A172 (cell line): Measurements from ENCODE around the gene EHMT2. TPM values are rescaled to one million over a fixed set of nuclear protein-coding genes. Genes with fewer than 3 reads are reported as not detected.
"Not testable (repeated sequence)": the region's sequence is repeated elsewhere in the genome, so short reads cannot be mapped to it uniquely, and the experiment has no call there.

Experiments used
- DNase-seq: peaks from one replicate; pipeline ENCODE4 v3.0.0-alpha.2; 2015; ENCODE audit warnings: low spot score
- total RNA-seq: library from RNA; depleted of rRNA; stranded (reverse); fragments of >200 nt; shearing (Covaris generic); gene quantifications from 2 replicates; pipeline ENCODE4 v1.2.3, GENCODE V29; 2014

The EHMT2 gene
- total RNA-seq, 1 experiment from 2014 or later = 85.7 TPM

GRCh38 chr6:31870385-31870921 is 27.0 kb downstream of the EHMT2 start:
- no peak for DNase-seq

DNA sequence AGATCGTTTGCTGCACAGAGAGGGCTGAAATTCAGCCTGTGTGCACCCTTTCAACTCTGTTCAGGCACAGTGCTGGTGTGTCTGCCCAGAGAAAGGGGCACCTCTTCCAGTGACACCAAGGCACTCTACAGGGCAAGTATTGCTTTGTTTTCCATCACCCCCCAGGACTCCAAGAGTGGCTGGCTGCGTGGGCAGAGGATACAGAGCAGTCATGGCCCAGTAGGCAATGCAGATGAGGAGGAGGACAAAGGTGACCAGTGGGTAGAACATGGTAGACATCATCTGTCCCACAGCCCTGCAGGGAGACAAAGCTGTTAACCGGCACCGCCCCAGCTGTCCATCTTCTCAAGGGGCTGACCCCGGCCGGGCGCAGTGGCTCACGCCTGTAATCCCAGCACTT is 28.2 kb downstream of the EHMT2 start:
- no peak for DNase-seq

DNA sequence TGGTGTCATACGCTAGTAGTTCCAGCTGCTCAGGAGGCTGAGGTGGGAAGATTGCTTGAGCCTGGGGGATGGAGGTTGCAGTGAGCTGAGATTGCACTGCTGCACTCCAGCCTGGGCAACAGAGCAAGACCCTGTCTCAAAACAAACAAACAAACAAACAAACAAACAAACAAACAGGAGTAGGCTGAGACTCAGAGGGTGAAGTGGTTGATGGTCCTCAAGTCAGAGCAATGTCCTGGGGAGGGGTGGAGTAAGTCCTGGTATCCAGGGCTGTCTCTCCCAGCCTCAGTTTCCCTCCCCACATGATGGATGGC is 28.9 kb downstream of the EHMT2 start:
- DNase-seq = not testable (repeated sequence)

- no peak for DNase-seq
Measured at GRCh38 chr6:31865205-31866118, 32.0 kb downstream of the EHMT2 start.

- no peak for DNase-seq
Measured at GRCh38 chr6:31864818-31865204, 32.7 kb downstream of the EHMT2 start.

- not testable (repeated sequence) for DNase-seq
Measured at GRCh38 chr6:31864123-31864562, 33.4 kb downstream of the EHMT2 start.

DNA sequence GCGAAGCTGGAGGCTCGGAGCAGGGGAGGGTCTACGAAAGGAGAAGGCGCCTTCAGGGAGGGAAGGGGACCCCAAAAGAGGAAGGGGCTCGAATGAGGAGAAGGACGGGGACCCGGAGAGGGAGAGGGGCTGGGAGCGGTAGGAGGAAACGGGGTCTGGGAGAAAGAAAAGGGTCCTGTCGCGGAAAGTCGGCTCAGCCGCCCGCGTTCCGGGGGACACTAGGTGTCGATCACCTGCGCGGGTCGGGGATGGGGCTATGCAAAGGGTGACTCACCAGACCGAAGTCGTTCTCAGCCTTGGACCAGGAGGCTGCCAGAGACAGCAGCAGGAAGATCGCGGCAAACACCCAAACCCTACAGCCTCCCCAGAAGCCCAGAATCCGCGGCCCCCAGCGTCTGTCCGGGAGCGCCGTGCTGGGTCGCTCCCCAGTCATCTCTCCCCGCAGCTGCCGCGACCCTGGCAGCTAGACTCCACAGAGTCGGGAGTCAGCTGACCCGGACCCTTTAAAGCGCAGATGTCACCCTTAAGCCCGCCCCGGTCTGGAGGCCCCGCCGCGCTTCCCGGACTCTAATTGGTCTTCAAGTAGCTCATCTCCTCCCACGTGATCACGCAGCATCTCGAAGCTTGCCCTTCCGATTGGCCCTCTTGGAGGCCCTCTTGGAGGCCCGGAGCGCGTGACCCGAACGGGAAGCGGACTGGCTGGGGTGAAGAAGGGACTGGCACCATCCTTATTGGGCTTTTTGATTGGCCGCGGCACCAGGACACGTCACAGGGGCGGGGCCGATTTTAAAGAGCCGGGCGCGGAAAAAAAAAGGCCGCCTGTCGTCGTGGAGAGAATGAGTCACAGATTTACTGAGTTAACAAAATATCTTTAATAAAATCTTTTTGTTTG is 34.9 kb downstream of the EHMT2 start, which contains the start of gene NEU1:
NEU1 (minus strand) TSS at position 478 of the 892 bp plus-strand sequence; CDS start at position 433, 45 bp downstream.
- peak; percentile 100 for DNase-seq

DNA sequence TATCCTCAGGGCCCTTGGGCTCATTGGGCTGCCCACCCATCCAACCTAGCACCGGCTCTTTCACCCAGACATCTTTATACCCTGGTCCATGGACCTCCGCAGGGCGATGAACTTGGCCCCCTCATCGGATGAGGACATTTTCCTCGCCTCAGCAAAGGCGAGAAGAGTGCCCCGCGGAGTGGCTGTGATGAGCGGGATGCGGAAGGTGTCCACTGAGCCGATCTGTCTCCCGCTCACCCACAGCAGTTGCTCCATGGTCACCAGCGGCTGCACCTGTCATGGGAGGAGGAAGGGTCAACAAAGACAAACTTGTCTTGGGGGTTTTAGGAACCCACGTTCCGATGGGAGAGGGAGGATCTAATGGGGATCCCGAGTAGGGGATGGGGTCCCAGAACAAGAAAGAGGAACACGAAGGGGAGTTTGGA is 35.6 kb downstream of the EHMT2 start:
- no peak for DNase-seq

DNA sequence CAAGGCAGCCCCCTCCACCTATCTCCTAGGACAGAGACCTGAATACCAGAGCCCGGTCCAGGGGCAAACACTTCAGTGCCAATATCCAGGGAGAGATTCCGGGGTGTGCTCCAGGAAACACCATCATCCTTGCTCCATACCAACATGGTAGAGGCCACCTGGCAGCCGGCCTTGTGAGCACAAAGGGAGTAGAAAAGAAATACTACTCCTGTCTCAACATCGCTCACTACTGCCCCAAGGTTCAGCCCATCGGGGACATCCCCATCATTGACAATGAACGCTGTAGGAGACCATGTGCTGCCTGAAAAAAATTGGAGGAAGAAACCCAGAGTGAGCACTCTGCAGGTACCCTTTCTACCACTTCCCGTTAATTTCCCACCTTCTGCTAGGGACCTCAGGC is 36.3 kb downstream of the EHMT2 start:
- no peak for DNase-seq

DNA sequence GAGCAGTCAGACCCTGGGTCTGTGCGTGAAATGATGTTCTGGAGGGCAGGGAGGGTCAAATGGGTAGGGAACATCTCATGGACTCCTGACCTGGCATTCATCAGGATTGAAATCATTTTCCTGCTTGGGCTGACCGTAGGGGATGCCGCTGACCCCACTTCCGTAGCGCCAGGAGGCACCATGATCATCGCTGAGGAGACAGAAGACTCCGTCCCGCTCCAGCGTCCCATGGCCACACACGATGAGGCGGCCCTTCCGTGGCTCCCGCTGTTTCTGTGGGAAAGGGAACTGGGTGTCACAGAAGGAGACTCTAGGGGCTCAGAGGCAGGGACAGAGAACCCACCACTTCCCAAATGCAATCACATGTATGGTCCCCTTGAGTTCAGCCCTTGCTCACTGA is 37.1 kb downstream of the EHMT2 start:
- DNase-seq = no peak

GRCh38 chr6:31859923-31860322 is 37.6 kb downstream of the EHMT2 start:
- no peak for DNase-seq

DNA sequence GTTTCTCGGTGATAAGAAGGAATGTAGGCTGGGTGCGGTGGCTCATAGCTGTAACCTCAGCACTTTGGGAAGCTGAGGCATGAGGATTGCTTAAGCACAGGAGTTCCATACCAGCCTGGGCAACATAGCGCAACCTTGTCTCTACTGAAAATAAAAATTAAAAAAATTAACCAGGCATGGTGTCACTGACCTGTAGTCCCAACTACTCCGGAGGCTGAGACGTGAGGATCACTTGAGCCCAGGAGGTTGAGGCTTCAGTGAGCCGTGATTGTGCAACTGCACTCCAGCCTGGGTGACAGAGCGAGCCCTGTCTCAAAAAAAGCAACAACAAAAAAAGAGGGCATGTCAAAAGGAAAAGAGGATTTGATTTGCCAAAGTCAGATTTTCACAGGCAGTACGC is 38.8 kb downstream of the EHMT2 start:
- no peak for DNase-seq

- not testable (repeated sequence) for DNase-seq
Measured at GRCh38 chr6:31857774-31858173, 39.7 kb downstream of the EHMT2 start.

DNA sequence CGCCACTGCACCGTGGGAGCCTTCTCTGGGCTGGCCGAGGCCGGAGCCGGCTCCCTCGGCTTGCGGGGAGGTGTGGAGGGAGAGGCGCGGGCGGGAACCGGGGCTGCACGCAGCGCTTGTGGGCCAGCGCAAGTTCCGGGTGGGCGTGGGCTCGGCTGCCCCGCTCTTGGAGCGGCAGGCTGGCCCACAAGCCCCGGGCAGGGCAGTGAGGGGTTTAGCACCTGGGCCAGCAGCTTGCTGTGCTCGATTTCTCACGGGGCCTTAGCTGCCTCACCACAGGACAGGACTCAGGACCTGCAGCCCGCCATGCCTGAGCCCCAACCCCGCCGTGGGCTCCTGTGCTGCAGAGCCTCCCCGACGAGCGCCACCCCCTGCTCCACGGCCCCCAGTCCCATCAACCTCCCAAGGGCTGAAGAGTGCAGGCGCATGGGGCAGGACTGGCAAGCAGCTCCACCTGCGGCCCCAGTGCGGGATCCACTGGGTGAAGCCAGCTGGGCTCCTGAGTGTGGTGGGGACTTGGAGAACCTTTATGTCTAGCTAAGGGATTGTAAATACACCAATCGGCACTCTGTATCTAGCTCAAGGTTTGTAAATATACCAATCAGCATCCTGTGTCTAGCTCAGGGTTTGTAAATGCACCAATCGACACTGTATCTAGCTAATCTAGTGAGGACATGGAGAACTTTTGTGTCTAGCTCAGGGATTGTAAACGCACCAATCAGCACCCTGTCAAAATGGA is 45.3 kb downstream of the EHMT2 start:
- not testable (repeated sequence) for DNase-seq

GRCh38 chr6:31851485-31851832 is 46.0 kb downstream of the EHMT2 start:
- no peak for DNase-seq

DNA sequence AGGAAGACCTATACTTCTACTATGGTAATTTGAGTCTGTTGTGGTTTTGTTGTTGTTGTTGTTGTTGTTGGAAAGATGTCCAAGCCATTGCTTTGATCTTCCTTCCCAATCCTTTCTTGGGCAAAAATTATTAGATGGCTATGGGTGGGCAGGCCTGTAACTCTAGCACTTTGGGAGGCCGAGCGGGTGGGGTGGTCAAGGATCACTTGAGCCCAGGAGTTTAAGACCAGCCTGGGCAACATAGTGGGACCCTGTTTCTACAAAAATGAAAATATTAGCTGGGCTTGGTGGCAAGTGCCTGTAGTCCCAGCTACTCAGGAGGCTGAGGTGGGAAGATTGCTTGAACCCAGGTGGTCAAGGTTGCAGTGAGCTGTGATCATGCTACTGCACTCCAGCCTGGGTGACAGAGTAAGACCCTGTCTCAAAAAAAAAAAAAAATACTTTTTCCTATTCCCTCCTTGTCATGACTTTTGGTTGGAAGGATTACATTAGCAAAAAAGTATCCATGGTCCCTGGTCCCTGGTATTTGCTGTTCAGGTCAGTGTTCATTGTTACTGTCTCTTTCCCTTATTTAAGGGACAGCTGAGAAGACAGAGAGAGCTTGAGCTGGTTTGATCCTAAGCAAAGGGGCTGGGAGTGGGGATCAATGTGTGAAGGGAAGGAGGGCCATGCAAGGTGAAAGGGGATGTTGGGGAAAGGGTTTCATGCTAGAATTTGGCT is 46.6 kb downstream of the EHMT2 start:
- no peak for DNase-seq

DNA sequence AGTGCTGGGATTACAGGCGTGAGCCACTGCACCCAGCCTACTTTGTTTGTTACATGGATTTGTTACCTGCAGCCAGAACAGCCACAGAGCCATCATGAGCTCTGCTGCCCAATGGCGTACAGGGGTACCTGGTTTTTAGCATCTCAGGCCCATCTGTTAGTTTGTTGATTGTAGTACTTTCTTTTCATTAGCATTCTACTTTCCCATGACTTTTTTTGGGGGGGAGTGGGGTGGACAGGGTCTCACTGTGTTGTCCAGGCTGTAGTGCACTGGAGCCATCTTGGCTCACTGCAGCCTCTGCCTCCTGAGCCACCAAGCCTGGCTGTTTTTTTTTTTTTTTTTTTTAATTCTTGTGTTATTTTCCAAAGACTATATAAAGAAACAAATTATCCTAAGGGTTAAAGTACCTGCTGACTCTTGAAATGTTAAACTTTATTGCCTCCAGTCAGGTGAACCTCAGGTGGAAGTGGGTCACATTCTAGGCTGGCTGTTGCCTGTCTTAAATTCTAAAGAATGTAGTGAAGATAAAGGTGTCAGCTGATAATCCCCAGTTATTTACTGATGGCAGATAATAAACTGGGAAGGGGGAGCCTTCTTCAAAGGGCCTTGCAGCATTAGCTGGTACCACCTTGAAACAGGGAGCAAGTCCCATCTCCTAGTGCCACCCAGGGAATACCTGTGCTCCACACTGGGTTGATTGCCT is 50.1 kb downstream of the EHMT2 start:
- DNase-seq = no peak

GRCh38 chr6:31844507-31844906 is 53.0 kb downstream of the EHMT2 start:
- no peak for DNase-seq

- no peak for DNase-seq
Measured at GRCh38 chr6:31842053-31842452, 55.4 kb downstream of the EHMT2 start.

- DNase-seq = not testable (repeated sequence)
Measured at GRCh38 chr6:31839779-31840126, 57.7 kb downstream of the EHMT2 start.
